ENCODE results near the gene AEN. TPM values are rescaled to one million over a fixed set of nuclear protein-coding genes. Genes with fewer than 3 reads are reported as not detected.
A peak's percentile ranks its signal among the peaks of the same experiment; 100 is the strongest.
"Not testable (repeated sequence)": the region's sequence is repeated elsewhere in the genome, so short reads cannot be mapped to it uniquely, and the experiment has no call there.

AEN gene
- total RNA-seq, 2 donors from 2014 or later = 24.2 to 122 TPM

DNA sequence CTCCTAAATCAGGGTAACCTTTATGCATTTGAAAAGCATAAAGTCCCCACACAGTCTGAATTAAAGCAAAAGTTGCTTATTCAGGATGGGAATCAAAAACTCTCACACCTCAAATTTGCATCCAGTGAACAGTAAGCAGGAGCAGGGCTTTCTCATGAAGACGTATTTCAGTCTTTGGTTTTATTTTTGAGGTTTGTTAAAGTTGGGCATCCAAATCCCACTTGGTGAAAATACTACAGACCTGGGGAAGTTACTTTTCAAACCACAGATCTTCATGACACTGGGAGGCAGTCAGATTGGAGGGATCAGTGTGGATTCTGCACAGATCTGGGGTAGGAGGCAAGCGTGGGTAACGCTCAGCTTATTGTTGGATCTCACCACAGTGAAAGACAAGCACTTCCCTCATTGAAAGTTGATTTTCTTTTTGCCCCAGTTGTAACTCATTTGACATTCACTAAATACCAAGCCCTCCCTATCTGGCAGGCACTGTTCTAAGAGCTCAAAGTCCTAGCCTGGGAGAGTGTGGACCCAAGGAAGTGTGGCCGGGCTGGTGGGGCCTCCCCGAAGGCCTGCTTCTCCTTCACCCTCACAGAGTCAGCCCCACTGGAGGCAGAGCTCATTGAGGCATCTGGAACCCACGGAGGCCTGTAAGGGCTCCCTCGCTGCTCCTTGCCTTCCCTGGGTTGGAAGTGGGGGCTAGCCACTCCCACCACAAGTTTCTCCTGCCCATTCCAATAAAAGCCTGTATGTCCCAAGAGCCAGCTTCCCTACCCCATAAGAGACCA lies 16.9 kb downstream of the AEN start:
- peaks cover 14 to 46% of the 10 kb centered on the region in 2 donors for H3K36me3 Mint-ChIP-seq
- ATAC-seq (peak in 1 of 2 donors; percentile 1), DNase-seq (ENCODE audit: low spot score in 2 of 2) (no peak)
- H3K9me3 Mint-ChIP-seq = peaks cover 0 to 3% of the 10 kb centered on the region in 2 donors
- peak overlapping the region; percentile 93 to 99 for H3K27ac Mint-ChIP-seq

DNA sequence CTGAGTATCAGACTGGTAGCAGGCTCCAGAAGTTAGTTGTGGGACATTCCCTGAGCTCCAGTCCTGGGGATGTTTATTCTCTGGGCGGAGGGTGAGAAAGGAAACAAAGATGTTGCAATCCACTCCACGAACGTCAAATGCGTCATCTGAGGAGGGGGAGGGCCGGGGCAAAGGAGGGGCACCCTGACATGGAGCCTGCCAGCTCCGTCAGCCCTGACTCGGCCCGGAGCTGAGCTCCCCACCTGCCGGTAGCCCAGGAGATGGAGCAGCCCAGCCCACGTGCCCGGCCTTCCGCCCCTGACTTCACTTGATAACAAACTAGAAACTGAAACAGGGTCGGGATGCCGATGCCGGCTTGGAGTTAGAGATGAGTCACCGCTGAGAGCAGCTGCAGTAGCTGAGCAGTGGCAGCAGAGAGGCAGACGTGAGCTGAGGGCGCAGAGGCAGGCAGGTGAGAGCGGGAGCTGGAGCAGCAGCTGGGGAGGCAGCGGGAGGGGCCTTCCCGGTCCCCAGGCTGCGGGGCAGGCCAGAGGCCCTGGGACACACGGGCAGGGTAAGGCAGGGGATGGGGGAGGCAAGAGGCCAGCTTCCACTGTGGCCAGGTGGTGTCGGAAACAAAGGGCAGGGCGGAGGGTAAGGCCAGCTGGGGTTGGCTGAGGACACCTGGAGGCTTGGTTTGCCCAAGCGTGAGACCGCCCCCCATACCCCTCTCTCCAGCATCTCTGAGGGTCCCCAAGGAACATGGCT lies 17.7 kb downstream of the AEN start, which contains the start of gene ISG20:
Gene ISG20 (plus strand): TSS at position 391 of the 747 bp plus-strand sequence. CDS start 351 bp downstream, at position 742.
- ATAC-seq (peak; percentile 84 to 87), DNase-seq (ENCODE audit: low spot score in 2 of 2) (peak; percentile 88 to 99)
- Mint-ChIP-seq H3K36me3 (peaks cover 17 to 42% of the 10 kb centered on the region in 2 donors), H3K27ac (peak within 1 kb of the TSS; percentile 93 to 99), H3K9me3 (peaks cover 0 to 3% of the 10 kb centered on the region in 2 donors)

DNA sequence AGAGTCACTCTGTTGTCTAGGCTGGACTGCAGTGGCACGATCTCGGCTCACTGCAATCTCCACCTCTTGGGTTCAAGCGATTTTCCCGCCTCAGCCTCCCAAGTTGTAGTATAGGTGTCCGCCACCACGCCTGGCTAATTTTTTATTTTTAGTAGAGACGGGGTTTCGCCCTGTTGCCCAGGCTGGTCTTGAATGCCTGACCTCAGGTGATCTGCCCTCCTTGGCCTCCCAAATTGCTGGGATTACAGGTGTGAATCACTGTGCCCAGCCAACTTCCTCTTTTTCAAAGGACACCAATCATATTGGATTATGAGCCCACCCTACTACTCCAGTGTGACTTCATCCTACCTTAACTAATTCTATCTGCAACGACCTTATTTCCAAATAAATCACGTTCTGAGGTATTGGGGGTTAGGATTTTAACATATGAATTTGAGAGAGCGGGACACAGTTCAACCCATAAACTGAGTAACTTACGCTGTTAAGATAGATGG lies 20.9 kb downstream of the AEN start:
- no peak for DNase-seq (ENCODE audit: low spot score in 2 of 2)
- ATAC-seq = no peak
- peaks cover 9 to 35% of the 10 kb centered on the region in 2 donors for H3K36me3 Mint-ChIP-seq
- peaks cover 0 to 3% of the 10 kb centered on the region in 2 donors for H3K9me3 Mint-ChIP-seq
- H3K27ac Mint-ChIP-seq = peak overlapping the region; percentile 61 to 90

DNA sequence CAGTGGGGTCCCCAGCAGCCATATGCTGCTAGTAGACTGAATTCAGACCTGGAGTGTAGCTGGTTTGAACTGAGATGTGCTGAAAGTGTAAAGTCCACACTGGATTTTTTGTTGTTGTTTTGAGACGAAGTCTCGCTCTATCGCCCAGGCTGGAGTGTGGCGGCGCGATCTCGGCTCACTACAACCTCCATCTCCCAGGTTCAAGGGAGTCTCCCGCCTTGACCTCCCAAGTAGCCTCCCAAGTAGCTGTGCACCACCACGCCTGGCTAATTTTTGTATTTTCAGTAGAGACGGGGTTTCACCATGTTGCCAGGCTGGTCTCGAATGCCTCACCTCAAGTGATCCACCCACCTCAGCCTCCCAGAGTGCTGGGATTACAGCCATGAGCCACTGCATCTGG lies 21.4 kb downstream of the AEN start:
- H3K9me3 Mint-ChIP-seq; ATAC-seq; DNase-seq (ENCODE audit: low spot score in 2 of 2): not testable (repeated sequence)
- Mint-ChIP-seq H3K36me3 (peaks cover 9 to 34% of the 10 kb centered on the region in 2 donors), H3K27ac (peak overlapping the region in 1 of 2 donors; percentile 61)

DNA sequence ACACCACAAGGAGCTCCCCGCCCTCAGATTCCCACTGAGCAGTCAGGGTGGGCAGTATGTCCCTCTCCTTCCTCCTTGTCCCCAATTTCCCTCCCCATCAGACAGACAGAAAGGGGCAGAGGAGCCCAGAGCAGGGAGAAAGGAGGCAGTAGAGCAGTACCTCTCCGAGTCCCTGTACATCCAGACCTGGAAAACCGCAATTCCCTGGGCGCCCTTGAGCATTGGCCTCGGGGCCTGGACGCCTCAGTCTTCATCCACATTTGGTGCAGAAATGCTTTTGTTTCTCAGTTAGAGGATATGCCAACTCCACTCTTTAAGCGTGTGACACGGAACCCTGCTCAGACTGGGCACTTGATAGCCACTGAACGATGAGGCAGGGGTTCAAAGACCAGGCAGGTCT lies 23.6 kb downstream of the AEN start:
- Mint-ChIP-seq H3K36me3 (peaks cover 9 to 38% of the 10 kb centered on the region in 2 donors), H3K27ac (peak overlapping the region in 1 of 2 donors; percentile 74), H3K9me3 (peaks cover 0 to 3% of the 10 kb centered on the region in 2 donors)
- DNase-seq (ENCODE audit: low spot score in 2 of 2) (peak in 1 of 2 donors; percentile 37), ATAC-seq (no peak)

DNA sequence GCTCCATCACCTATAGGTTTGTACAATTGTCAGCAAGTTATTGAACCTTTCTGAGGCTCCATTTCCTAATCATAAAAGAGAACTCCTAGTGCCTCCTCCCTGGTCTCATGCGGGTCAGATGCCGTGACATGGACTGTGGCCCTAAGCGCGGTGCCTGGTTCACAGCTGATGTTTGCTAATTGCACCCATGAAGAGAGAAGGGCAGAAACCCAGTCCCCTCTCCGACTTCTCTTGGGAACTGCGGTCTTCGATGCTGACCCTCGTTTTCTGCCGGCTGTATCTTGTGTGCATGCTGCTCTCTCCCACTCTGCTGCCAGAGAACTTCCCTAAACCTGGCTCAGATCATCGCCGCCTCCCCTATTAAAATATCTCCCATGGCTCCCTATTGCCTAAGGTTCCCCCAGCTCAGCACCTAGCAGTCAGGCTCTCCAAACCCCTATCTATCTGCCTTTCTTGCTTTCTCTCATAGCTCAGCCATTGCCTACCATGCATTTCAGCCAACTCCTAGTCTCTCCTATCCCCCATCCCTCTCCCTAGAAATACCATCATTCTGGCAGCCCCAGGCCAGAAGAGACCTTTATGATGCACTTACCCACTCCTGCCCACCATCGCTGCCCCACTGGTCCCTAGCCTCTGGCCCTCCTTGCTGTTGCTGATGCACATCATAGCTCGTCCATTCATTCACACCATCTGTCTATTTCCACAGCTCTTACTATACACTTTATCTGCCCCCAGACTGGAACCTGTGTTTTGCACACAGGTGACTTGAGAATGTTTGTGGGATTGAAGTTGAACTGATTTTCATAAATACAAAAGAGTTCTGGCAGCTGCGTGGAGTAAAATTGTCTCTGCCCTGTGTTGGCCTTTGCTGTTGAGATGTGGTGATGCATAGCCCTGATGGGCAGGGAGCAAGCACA lies 24.3 kb downstream of the AEN start:
- no peak for ATAC-seq
- Mint-ChIP-seq H3K9me3 (peaks cover 0 to 1% of the 10 kb centered on the region in 2 donors), H3K27ac (peak overlapping the region; percentile 1 to 9), H3K36me3 (peaks cover 5 to 31% of the 10 kb centered on the region in 2 donors)
- peak in 1 of 2 donors; percentile 21 for DNase-seq (ENCODE audit: low spot score in 2 of 2)

DNA sequence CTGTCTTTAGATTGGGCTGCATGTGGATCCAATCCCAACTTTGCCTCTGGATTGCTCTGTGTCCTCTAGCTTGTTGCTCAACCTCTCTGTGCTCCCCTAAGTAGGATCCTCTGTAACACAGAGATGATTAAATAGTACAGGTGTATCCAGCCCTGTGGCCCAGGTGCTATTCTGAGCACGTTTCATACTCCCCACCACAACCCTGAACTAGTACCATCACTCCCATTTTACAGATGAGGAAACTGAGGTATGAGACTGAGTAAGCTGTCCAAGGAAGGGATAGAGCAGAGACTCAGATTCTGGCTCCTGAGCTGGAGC lies 24.9 kb downstream of the AEN start:
- no peaks in the 10 kb centered on the region for H3K9me3 Mint-ChIP-seq
- peak overlapping the region; percentile 1 to 60 for H3K27ac Mint-ChIP-seq
- no peak for ATAC-seq
- H3K36me3 Mint-ChIP-seq = peaks cover 4 to 29% of the 10 kb centered on the region in 2 donors
- peak in 1 of 2 donors; percentile 20 for DNase-seq (ENCODE audit: low spot score in 2 of 2)

DNA sequence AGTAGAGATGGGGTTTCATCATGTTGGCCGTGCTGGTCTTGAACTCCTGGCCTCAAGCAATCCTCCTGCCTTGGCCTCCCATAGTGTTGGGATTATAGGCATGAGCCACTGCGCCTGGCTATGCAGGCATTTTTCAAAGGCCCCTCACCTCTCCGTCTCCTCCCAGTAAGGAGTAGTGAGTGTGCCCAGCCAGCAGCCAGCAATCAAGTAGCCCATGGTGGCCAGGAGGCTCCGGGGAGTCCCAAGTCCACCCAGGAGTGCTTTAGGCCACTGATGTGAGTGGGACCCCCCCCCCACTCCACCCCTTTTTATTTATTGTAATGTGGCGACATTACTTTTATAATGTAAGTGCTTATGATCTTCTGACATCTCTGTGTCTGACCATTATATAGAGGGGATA lies 25.8 kb downstream of the AEN start:
- Mint-ChIP-seq H3K36me3 (peaks cover 4 to 28% of the 10 kb centered on the region in 2 donors), H3K27ac (peak overlapping the region; percentile 34 to 91), H3K9me3 (no peaks in the 10 kb centered on the region)
- DNase-seq (ENCODE audit: low spot score in 2 of 2) (peak in 1 of 2 donors; percentile 50), ATAC-seq (no peak)

DNA sequence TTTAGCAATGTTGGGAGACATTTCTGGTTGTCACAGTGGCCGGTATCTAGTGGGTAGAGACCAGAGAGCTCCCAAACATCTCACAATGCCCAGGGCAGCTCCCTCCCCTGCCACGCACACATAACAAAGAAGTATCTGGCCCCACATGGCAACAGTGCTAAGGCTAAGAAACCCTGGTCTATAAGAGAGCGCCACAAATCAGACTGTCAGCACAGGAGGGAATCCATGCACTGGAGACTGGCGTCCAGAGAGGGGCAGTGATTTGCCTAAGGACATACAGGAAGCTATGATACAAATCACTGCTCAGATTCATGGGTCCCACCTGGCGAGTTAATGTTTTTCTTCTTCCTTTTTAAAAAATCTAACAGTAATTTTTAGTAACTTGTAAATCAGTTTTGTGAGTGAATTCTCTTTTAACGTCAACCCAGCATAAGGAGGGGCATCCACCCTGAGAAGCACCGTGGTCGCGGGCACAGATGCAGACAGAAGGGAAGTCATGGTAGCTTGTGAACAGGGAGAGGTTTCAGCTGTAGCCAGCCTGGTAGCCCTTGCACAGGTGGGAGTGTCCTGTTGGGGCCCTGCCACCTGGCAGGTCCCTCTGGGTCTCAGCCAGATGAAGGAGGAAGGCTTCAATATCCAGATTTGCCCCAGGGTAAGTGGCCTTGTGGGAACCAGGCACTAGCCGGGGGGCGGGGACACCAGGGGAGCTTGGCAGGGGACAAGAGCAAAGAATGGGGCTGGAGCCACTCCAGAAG lies 26.4 kb downstream of the AEN start:
- peaks cover 4 to 23% of the 10 kb centered on the region in 2 donors for H3K36me3 Mint-ChIP-seq
- H3K9me3 Mint-ChIP-seq = no peaks in the 10 kb centered on the region
- peak in 1 of 2 donors; percentile 52 for DNase-seq (ENCODE audit: low spot score in 2 of 2)
- ATAC-seq = peak in 1 of 2 donors; percentile 6
- H3K27ac Mint-ChIP-seq = peak overlapping the region; percentile 34 to 91

DNA sequence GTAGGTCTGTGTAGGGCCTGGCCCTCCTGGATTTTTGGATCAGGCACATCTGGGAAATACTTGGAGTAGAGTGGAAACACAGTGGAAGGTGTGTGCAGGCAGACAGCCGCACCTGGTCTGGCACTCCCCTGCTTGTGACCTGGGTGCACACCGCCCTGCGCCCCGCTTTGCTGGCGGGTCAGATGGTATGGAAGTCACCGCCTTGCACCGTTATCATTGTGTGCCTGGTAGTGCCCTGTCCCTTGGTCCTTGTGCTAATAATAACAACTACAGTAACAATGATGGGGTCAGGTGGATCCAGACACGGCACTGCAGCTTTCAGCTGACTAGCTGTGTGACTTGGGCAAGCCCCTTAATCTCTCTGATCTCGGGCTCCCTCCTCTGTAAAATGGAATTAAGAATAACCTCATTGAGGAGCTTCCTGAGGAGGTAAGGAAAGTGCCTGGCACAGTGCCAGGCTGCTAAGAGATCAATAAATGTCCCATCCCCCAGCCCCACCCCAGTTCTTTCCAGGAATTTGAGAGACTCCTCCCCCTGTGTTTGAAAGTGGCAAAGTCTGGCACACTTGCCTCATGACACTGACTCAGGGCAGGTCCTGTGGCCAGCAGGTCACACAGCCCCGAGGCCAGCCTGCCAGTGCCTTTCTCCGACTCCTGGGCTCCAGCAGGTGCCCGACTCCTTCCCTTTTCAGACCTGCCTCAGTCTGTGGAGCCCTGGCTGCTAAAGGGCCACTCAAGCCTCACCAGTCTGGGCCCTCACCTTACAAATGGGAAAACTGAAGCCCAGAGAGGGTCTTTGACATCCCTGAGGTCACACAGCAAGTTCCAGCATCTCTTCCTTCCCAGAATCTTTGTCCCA lies 27.4 kb downstream of the AEN start:
- Mint-ChIP-seq H3K36me3 (peaks cover 4 to 23% of the 10 kb centered on the region in 2 donors), H3K27ac (peak overlapping the region; percentile 91 to 99), H3K9me3 (no peaks in the 10 kb centered on the region)
- DNase-seq (ENCODE audit: low spot score in 2 of 2) (peak in 1 of 2 donors; percentile 61), ATAC-seq (peak; percentile 41 to 62)

DNA sequence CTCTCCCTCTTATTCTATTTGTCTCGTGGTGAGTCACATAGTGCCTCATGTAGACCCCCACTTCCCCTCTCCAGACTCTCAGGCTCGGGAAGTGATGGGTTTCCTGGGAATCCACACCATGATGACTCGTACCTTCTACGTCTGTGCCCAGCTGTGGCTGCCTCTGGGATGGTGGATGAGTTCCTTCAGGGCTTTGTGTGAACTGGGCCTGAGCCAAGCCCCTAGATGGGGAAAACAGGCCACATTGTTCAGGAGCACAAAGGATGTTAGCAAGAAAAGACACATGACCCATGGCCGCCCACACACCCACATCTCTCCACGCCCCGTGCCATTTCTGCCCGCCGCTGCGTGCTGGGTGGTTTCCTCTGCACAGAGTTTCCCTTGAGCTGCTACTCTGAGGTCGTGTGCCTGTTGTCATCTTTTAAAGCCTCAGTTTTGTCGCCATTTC lies 28.2 kb downstream of the AEN start:
- Mint-ChIP-seq H3K27ac (peak overlapping the region; percentile 91 to 99), H3K36me3 (peaks cover 0 to 16% of the 10 kb centered on the region in 2 donors), H3K9me3 (no peaks in the 10 kb centered on the region)

DNA sequence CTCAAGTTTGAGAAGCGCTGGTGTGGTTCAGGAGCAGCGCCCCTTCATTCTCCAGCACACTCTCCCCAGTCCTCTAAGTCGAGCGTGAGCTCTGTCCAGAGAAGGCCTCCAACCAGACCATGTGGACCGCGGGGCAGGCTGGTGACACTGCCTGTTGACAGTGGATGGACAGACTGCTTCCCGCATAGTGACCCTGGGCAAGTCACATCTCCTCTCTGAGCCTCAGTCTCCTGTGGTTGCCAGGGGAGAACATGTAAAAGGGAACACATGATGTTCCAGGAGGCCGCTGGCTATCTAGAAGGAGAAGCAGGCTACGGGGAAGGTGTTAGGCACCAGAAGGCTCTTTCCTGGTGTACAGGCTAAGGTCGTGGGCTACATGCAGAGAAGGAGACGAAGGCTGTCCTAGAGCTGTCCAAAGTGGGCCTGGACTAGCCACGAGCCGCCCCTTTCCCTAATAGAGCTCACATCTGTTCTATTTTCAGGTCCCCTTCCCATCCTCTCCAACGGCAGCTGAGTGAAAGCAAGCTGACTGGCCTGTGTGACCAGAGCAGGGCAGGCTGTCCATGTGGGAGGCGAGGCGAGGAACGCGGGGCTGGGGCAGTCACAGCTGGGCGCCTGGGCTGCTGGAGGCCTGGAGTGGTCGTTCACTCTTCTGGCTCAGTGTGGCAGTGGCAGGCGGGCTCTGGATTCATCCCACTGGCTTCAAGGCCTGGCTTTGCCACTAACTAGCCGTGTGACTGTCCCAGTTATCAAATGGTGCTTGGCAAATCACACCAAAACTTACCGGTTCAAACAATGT lies 28.8 kb downstream of the AEN start:
- no peak for ATAC-seq
- peak overlapping the region; percentile 91 to 99 for H3K27ac Mint-ChIP-seq
- H3K9me3 Mint-ChIP-seq = no peaks in the 10 kb centered on the region
- peak in 1 of 2 donors; percentile 47 for DNase-seq (ENCODE audit: low spot score in 2 of 2)
- H3K36me3 Mint-ChIP-seq = peaks cover 0 to 16% of the 10 kb centered on the region in 2 donors

More for the DNA sequence above, 28.2 kb downstream of the AEN start:
- DNase-seq (ENCODE audit: low spot score in 2 of 2) (peak; percentile 62 to 88), ATAC-seq (peak; percentile 84 to 89)

DNA sequence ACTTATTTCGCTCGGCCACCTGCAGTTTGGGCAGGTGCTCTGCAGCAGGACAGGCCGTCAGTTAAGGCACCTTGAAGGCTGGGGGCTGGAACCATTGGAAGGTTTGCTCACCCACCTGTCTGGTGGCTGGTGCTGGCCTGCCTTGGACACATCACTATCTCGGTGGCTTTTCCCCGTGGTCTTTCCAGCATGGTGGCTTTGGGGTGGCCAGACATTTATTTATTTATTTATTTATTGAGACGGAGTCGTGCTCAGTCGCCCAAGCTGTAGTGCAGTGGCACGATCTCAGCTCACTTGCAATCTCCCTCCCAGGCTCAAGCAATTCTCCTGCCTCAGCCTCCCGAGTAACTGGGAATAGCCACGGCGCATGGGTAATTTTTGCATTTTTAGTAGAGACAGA lies 29.4 kb downstream of the AEN start:
- DNase-seq (ENCODE audit: low spot score in 2 of 2) (peak in 1 of 2 donors; percentile 48), ATAC-seq (no peak)
- Mint-ChIP-seq H3K27ac (peak overlapping the region; percentile 5 to 91), H3K9me3 (no peaks in the 10 kb centered on the region), H3K36me3 (peaks cover 0 to 16% of the 10 kb centered on the region in 2 donors)
